ENCODE results near the gene CCDC167.
"Not testable (repeated sequence)": the region's sequence is repeated elsewhere in the genome, so short reads cannot be mapped to it uniquely, and the experiment has no call there.

The CCDC167 gene

GRCh38 chr6:37507690-37508421 lies 8.2 kb upstream of the CCDC167 start:
- DNase-seq (ENCODE audit: low spot score) = no peak

DNA sequence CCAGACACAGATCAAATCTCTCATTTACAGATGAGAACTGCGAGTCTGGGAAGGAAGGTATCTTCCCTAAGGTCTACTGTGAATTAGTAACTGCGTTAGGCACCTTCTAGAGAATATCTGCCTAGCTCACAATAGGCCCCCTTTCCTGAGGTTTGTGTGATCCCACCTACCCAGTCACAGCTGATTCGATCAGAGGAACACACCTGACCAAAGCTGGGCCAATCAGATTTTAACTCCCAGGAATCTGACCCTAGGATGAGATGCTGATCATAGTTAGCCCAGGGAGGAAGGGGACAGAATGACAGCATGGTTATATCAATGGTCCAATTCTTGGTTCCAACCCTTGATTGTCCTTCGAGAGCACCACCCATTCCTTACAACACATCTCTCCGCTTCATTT lies 7.4 kb upstream of the CCDC167 start:
- no peak for DNase-seq (ENCODE audit: low spot score)

GRCh38 chr6:37506479-37506878 lies 6.8 kb upstream of the CCDC167 start:
- no peak for DNase-seq (ENCODE audit: low spot score)

- no peak for DNase-seq (ENCODE audit: low spot score)
These were observed 4.3 kb upstream of the CCDC167 start for GRCh38 chr6:37504024-37504423.

- DNase-seq (ENCODE audit: low spot score) = no peak
These were observed 3.7 kb upstream of the CCDC167 start for GRCh38 chr6:37503309-37503965.

GRCh38 chr6:37502703-37503291 lies 3.1 kb upstream of the CCDC167 start:
- no peak for DNase-seq (ENCODE audit: low spot score)

- no peak for DNase-seq (ENCODE audit: low spot score)
These were observed 2.2 kb upstream of the CCDC167 start for GRCh38 chr6:37501632-37502491.

GRCh38 chr6:37500904-37501303 lies 1.2 kb upstream of the CCDC167 start:
- DNase-seq (ENCODE audit: low spot score) = not testable (repeated sequence)

GRCh38 chr6:37500294-37500608 lies 558 bp upstream of the CCDC167 start:
- no peak for DNase-seq (ENCODE audit: low spot score)

GRCh38 chr6:37496951-37497885 lies 2.5 kb downstream of the CCDC167 start:
- no peak for DNase-seq (ENCODE audit: low spot score)

DNA sequence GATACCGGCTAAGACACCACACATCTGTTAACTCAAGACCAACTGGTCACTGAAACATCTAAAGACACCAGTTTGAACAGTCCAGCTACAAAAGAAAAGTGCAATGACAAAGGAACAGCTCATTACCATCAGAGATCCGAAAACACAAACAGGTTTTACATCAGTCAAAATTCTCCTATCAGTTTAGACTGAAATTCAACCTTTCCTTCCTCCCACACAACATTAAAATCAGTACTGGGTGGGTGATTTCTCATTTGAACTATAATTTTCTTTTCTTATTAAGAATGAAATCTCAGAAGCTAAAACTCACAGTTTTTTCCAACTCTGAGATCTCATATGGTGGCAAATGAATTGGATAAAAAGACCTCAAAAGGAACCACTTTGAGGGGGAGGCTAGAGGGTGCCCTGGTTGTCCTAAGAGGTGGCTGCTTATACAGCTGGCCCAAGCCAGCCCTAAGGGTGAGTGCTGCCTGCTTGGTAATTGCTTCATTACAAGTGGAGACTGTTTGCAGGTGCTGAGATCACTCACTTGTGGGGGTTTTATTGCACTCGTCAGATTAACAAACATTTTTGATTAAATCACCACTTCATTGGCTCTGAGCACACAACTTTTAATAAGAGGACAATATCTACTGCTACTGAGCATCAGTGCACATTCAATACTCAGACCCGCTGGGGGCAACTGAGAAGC lies 4.3 kb downstream of the CCDC167 start:
- no peak for DNase-seq (ENCODE audit: low spot score)

DNA sequence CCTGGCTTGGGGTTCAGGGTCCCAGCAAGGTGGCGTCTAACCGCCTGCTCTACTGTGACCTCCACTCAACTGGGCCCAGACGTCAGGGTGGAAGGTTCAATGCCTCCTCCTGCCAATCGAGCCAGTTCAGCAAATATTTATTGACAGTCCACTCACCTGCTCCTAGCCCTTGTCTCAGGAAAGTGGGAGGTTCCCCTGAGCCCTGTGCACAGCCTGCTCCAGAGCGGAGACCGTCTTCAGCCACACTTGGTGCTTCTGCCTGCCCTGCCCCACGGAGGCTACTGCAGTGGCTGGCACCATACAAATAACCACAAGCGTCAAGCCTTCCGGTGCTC lies 6.1 kb downstream of the CCDC167 start:
- DNase-seq (ENCODE audit: low spot score) = no peak

DNA sequence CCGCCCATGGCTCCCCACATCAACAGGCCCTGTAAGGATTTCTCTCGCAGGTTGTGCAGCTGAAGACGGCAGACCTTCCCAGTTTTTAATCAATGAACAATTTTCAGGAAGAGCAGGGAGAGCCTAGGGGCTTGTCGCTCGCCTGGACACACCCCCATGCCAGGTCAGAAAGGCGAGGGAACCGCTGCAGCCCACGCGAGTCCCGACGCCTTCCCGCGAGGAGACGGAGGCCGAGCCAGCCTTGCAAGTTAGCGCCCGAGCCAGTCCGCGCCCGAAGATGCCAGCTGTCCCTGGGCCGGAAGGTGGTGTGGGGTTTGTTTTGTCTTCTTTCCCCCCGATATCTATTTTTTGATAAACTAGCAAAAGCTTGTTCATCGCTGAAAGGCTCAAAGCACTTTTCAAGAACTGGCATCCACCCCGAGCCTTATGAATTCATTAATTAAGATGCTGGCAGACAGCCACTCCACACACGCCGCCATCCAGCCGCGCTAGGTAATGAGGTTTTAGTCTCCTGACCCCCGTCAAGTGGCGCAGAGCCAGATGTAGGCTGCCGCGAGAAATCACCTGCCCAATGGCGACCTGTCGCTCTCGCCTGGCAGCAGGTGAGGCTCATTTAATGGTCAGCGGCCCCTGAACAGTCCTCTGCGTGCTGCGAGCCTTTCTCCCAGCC lies 6.6 kb downstream of the CCDC167 start:
- DNase-seq (ENCODE audit: low spot score) = no peak

GRCh38 chr6:37492236-37492972 lies 7.3 kb downstream of the CCDC167 start:
- DNase-seq (ENCODE audit: low spot score) = no peak

GRCh38 chr6:37491830-37492208 lies 7.9 kb downstream of the CCDC167 start:
- DNase-seq (ENCODE audit: low spot score) = no peak

DNA sequence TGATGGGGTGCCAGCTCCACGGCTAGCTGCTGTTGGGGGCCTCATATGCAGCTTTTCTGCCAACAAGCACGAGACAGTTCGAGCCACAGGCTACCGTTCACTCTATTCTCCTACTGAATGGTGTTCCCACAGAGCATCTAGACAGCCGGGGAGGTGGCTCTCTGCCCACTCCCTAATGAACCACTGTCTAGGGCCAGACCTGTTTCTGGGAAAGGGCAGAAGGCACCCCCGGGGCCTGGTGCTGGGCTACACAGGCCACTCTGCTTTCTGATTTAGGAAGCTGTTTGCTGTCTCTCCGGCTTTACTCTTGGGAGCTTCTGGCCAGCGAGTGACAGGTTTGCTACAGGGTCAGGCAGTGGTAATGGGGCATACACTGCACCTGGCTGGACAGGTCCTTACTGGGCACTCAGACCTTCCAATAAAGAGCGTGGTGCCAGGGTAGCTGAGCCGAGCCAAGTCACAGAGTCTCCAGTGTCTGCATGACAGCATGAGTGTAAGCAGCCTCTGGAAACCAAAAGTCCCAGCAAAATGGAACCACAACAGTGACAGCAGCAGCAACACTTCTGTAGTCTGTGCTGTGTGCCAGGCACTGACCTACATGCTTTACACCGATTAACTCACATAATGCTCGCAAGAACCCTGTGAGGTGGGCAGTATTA lies 8.4 kb downstream of the CCDC167 start:
- no peak for DNase-seq (ENCODE audit: low spot score)

- DNase-seq (ENCODE audit: low spot score) = no peak
These were observed 9.0 kb downstream of the CCDC167 start for GRCh38 chr6:37490536-37491170.

- no peak for DNase-seq (ENCODE audit: low spot score)
These were observed 9.9 kb downstream of the CCDC167 start for GRCh38 chr6:37489697-37490336.

Measured in ecto neural progenitor cell (in vitro differentiated cells).